Measurements from ENCODE around the gene PLXDC1. TPM values are rescaled to one million over a fixed set of nuclear protein-coding genes. Genes with fewer than 3 reads are reported as not detected.

PLXDC1 gene
- total and polyA plus RNA-seq, 2 experiments from 2014 or later, result 0.28 to 0.91 TPM

GRCh38 chr17:39150795-39151149 lies 665 bp downstream of the PLXDC1 start:
- Mint-ChIP-seq H3K36me3 (ENCODE audit: low read depth) (peaks cover 9% of the 10 kb centered on the region), H3K4me3 (peak overlapping the region; percentile 81), H3K4me1 (peaks cover 14% of the 10 kb centered on the region), H3K27ac (no peak overlapping the region), H3K9me3 (peaks cover 13% of the 10 kb centered on the region), H3K27me3 (ENCODE audit: insufficient read depth, low read depth, poor library complexity) (peaks cover 56% of the 10 kb centered on the region)
- Histone ChIP-seq H4K20me1 (replicated peaks; ENCODE audit: insufficient read depth) (no peaks in the 10 kb centered on the region), H3K4me1 (ENCODE audit: insufficient read depth) (peaks cover 3% of the 10 kb centered on the region; the same call in 1 of the 2 replicates), H3K27ac (ENCODE audit: low read depth) (no peak overlapping the region), H3F3A (replicated peaks; ENCODE audit: low read depth) (no peaks in the 10 kb centered on the region), H3K79me2 (replicated peaks; ENCODE audit: insufficient read depth) (no peaks in the 10 kb centered on the region), H3K4me2 (peak overlapping the region; percentile 84), H3K27me3 (ENCODE audit: insufficient read depth) (peaks cover 36% of the 10 kb centered on the region), H3K36me3 (ENCODE audit: insufficient read depth) (no peaks in the 10 kb centered on the region), H2AFZ (peak overlapping the region; percentile 72; the same call in 1 of the 2 replicates), H3K4me3 (peak overlapping the region; percentile 70), H3K9me2 (ENCODE audit: insufficient read depth) (no peaks in the 10 kb centered on the region)
- DNase-seq (ENCODE audit: low spot score) (no peak), ATAC-seq (no peak)
- no peak for TF ChIP-seq ETS1 (IDR thresholded peaks at IDR 0.05)
- TF ChIP-seq POLR2AphosphoS5 (IDR thresholded peaks at IDR 0.05; ENCODE audit: low read depth), result no peak
- no peak for TF ChIP-seq STAT1 (IDR thresholded peaks at IDR 0.05; ENCODE audit: unreplicated experiment)
- no peak for TF ChIP-seq REST (IDR thresholded peaks at IDR 0.05; ENCODE audit: unreplicated experiment)
- no peak for TF ChIP-seq NANOG (IDR thresholded peaks at IDR 0.05; ENCODE audit: borderline replicate concordance)
- no peak for TF ChIP-seq EZH2phosphoT487 (IDR thresholded peaks at IDR 0.05; ENCODE audit: unreplicated experiment)
- no peak for TF ChIP-seq ZNF462 (CRISPR knock-in tag; IDR thresholded peaks at IDR 0.05)
- TF ChIP-seq ZNF331 (CRISPR knock-in tag; IDR thresholded peaks at IDR 0.05; ENCODE audit: low read depth), result no peak
- no peak for TF ChIP-seq JUNB (IDR thresholded peaks at IDR 0.05; ENCODE audit: unreplicated experiment)
- no peak for TF ChIP-seq CREB1 (CRISPR knock-in tag; IDR thresholded peaks at IDR 0.05; ENCODE audit: low read depth)
- TF ChIP-seq EZH2 (IDR thresholded peaks at IDR 0.05; ENCODE audit: low read depth, unreplicated experiment), result no peak
- TF ChIP-seq ZNF114 (CRISPR knock-in tag; IDR thresholded peaks at IDR 0.05), result no peak
- no peak for TF ChIP-seq CTCF (conservative IDR thresholded peaks at IDR 0.05; ENCODE audit: low read depth in 2 of 2)
